Osteocyte (in vitro differentiated cells): ENCODE measurements around the gene SLC39A8. TPM values are rescaled to one million over a fixed set of nuclear protein-coding genes. Genes with fewer than 3 reads are reported as not detected.

ENCODE experiments used
- DNase-seq: peaks from one replicate; pipeline ENCODE4 v3.0.0; 2021; ENCODE audit warnings: mixed read lengths; ENCODE audit not compliant: unreplicated experiment; ENCODE audit errors: extremely low spot score
- H3K27ac Mint-ChIP-seq: one replicate; pipeline ENCODE4 v1.8.0; 2021; ENCODE audit warnings: mild to moderate bottlenecking, mixed read lengths; ENCODE audit not compliant: unreplicated experiment
- H3K27me3 Mint-ChIP-seq: one replicate; pipeline ENCODE4 v1.8.0; 2021; ENCODE audit warnings: mixed read lengths; ENCODE audit not compliant: unreplicated experiment
- H3K36me3 Mint-ChIP-seq: one replicate; pipeline ENCODE4 v1.8.0; 2021; ENCODE audit warnings: mixed read lengths; ENCODE audit not compliant: unreplicated experiment
- H3K4me1 Mint-ChIP-seq: one replicate; pipeline ENCODE4 v1.8.0; 2021; ENCODE audit warnings: mixed read lengths; ENCODE audit not compliant: unreplicated experiment
- H3K4me3 Mint-ChIP-seq: one replicate; pipeline ENCODE4 v1.8.0; 2021; ENCODE audit warnings: mild to moderate bottlenecking, moderate library complexity, mixed read lengths; ENCODE audit not compliant: unreplicated experiment
- H3K9me3 Mint-ChIP-seq: one replicate; pipeline ENCODE4 v1.8.0; 2021; ENCODE audit warnings: mixed read lengths; ENCODE audit not compliant: unreplicated experiment
- CTCF ChIP-seq: fragments of 200-600 bp; sonication (generic); IDR thresholded peaks from 2 replicates; pipeline ENCODE4 v1.5.0; 2021; ENCODE audit warnings: antibody characterized with exemption, mild to moderate bottlenecking, moderate library complexity
- total RNA-seq: library from RNA; stranded (reverse); gene quantifications from 2 replicates; pipeline ENCODE4 v1.2.1, GENCODE V29; 2021

Gene SLC39A8
- total RNA-seq, 1 donor from 2014 or later = 1.0 TPM

- no peak for DNase-seq
- Mint-ChIP-seq H3K36me3 (no peaks in the 10 kb centered on the region), H3K27ac (no peak overlapping the region), H3K4me3 (no peak overlapping the region), H3K4me1 (peaks cover 9% of the 10 kb centered on the region), H3K27me3 (peaks cover 4% of the 10 kb centered on the region), H3K9me3 (no peaks in the 10 kb centered on the region)
- TF ChIP-seq CTCF = no peak
Measured at GRCh38 chr4:102321260-102321995, 23.9 kb downstream of the SLC39A8 start.

DNA sequence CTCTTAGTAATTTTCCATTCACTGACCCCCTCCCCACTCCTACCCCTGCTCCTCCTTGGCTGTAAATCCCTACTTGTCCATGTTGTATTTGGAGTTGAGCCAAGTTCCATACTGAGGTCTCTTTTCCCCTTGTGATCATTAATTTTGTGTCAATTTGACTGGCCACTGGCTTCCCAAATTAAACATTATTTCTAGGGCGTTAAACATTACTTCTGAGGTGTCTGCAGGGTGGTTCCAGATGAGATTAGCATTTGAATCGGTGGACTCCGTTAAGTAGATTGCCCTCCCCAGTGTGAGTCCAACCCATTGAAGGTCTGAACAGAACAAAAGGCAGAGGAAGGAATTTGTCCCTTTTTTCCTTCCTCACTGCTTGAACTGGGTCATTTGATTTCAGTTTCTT, 25.7 kb downstream of the SLC39A8 start:
- Mint-ChIP-seq H3K4me3 (no peak overlapping the region), H3K36me3 (no peaks in the 10 kb centered on the region), H3K27me3 (peaks cover 5% of the 10 kb centered on the region), H3K4me1 (peaks cover 7% of the 10 kb centered on the region), H3K9me3 (no peaks in the 10 kb centered on the region), H3K27ac (no peak overlapping the region)
- DNase-seq = no peak
- no peak for TF ChIP-seq CTCF

DNA sequence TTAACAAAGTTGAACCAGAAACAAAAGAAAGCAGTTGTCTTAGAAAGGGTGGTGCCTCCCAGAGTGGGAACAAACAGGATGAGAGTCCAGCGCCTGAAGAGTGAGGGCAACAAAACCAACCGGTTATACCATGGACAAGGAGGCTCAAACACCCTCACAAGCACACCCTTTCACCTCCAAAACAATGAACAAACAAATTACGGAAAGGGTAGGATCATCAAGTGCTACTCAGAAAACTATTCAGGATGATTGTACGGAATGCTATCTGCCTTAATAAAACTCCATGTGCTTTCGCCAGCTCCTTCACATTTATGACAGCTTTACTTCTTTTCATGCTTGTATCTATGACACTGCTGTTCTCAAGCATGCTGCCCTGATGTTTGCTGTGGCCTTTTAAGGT, 26.8 kb downstream of the SLC39A8 start:
- peaks cover 13% of the 10 kb centered on the region for H3K27me3 Mint-ChIP-seq
- no peak overlapping the region for H3K4me3 Mint-ChIP-seq
- H3K36me3 Mint-ChIP-seq = no peaks in the 10 kb centered on the region
- H3K4me1 Mint-ChIP-seq = peaks cover 6% of the 10 kb centered on the region
- no peak overlapping the region for H3K27ac Mint-ChIP-seq
- DNase-seq = no peak
- H3K9me3 Mint-ChIP-seq = no peaks in the 10 kb centered on the region
- no peak for TF ChIP-seq CTCF

DNA sequence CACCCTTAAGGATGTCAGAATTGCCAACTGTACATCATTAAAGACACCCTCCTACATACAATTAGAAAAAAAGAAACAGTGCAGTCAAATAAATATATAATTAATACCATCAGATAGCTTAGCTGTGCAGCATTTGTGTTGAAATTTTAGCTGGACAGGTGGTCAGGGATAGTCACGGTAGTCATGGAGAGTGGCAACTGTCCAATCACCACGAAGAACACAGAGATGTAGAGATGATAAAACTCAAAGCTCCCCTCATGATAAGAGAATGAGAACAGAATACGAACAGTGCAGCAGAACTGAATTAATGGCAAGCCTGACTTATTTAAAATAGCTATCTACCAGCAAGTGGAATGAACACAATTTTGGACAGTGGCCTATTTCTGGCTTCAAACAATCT, 27.2 kb downstream of the SLC39A8 start:
- H3K27ac Mint-ChIP-seq = no peak overlapping the region
- H3K4me3 Mint-ChIP-seq = no peak overlapping the region

More for the DNA sequence above, 27.2 kb downstream of the SLC39A8 start:
- Mint-ChIP-seq H3K27me3 (peaks cover 13% of the 10 kb centered on the region), H3K4me1 (peaks cover 6% of the 10 kb centered on the region), H3K9me3 (no peaks in the 10 kb centered on the region), H3K36me3 (no peaks in the 10 kb centered on the region)
- no peak for DNase-seq
- TF ChIP-seq CTCF = no peak
